IMR-90 (cell line): ENCODE results near the gene POR. TPM values are rescaled to one million over a fixed set of nuclear protein-coding genes. Genes with fewer than 3 reads are reported as not detected.

Experiments
- ATAC-seq: fragments of 200-7000 bp; cut with Tn5 transposase; 2 replicates; pipeline ENCODE4 v1.9.1; 2020; ENCODE audit warnings: low read depth, mild to moderate bottlenecking, moderate library complexity
- BruUV-seq: library from RNA; stranded (reverse); fragments of 400-500 nt; replicated peaks from 2 replicates; lab custom pipeline; 2021; lab: Mats Ljungman, UMichigan
- CTCF ChIA-PET: fragments of 300-600 bp; formaldehyde crosslinking; extraction: SDS; loops from one replicate; lab custom pipeline; 2021; ENCODE audit warnings: antibody characterized with exemption; lab: Yijun Ruan, JAX
- POLR2A ChIA-PET: fragments of 300-600 bp; sonication (Branson Sonifier 250); formaldehyde crosslinking; loops from one replicate; lab custom pipeline; 2022; ENCODE audit warnings: antibody characterized with exemption; ENCODE audit not compliant: unreplicated experiment; lab: Charles Lee
- DNase-seq: peaks from one replicate; pipeline ENCODE4 v3.0.0; 2013
- H2AFZ ChIP-seq: replicated peaks from 2 replicates; pipeline ENCODE3; 2013; ENCODE audit warnings: low read length, mild to moderate bottlenecking; ENCODE audit not compliant: poor library complexity
- H2AK5ac ChIP-seq: 2 replicates; pipeline ENCODE4 v1.6.1; 2013; ENCODE audit warnings: low read depth, low read length, inconsistent platforms
- H2AK9ac ChIP-seq: replicated peaks from 2 replicates; pipeline ENCODE3; 2013; ENCODE audit warnings: mild to moderate bottlenecking, low read depth, low read length, moderate library complexity; ENCODE audit not compliant: poor library complexity
- H2BK120ac ChIP-seq: 2 replicates; pipeline ENCODE4 v1.6.1; 2013; ENCODE audit warnings: low read depth, low read length, inconsistent platforms
- H2BK15ac ChIP-seq: 3 replicates; pipeline ENCODE4 v1.6.1; 2013; ENCODE audit warnings: low read depth, low read length, inconsistent platforms
- H2BK20ac ChIP-seq: 2 replicates; pipeline ENCODE4 v1.6.1; 2013; ENCODE audit warnings: low read depth, mild to moderate bottlenecking, inconsistent platforms, low read length, moderate library complexity
- H2BK5ac ChIP-seq: 2 replicates; pipeline ENCODE4 v1.6.1; 2013; ENCODE audit warnings: mild to moderate bottlenecking, low read depth, low read length, inconsistent platforms; ENCODE audit not compliant: poor library complexity, severe bottlenecking
- H3K14ac ChIP-seq: replicated peaks from 2 replicates; pipeline ENCODE4 v1.6.1; 2013; ENCODE audit warnings: low read depth, low read length, inconsistent platforms
- H3K18ac ChIP-seq: 2 replicates; pipeline ENCODE4 v1.6.1; 2013; ENCODE audit warnings: low read depth, low read length, control low read depth
- H3K23ac ChIP-seq: 2 replicates; pipeline ENCODE4 v1.6.1; 2013; ENCODE audit warnings: low read depth, low read length, inconsistent platforms
- H3K27ac ChIP-seq: 2 replicates; pipeline ENCODE4 v1.5.1; 2013; ENCODE audit warnings: mild to moderate bottlenecking, control low read depth, low read length; ENCODE audit not compliant: insufficient read depth
- H3K27me3 ChIP-seq: 2 replicates; pipeline ENCODE4 v1.6.1; 2013; ENCODE audit warnings: low read length; ENCODE audit not compliant: control insufficient read depth, insufficient read depth
- H3K36me3 ChIP-seq: 2 replicates; pipeline ENCODE4 v1.6.1; 2013; ENCODE audit warnings: low read length, mixed read lengths; ENCODE audit not compliant: control insufficient read depth, insufficient read depth
- H3K4ac ChIP-seq: 2 replicates; pipeline ENCODE4 v1.6.1; 2013; ENCODE audit warnings: low read depth, low read length, inconsistent platforms
- H3K4me1 ChIP-seq: 2 replicates; pipeline ENCODE4 v1.6.1; 2013; ENCODE audit warnings: low read length, mixed read lengths; ENCODE audit not compliant: control insufficient read depth, insufficient read depth
- H3K4me2 ChIP-seq: 2 replicates; pipeline ENCODE4 v1.6.1; 2013; ENCODE audit warnings: low read depth, mild to moderate bottlenecking, control low read depth, low read length, moderate library complexity
- H3K4me3 ChIP-seq: 2 replicates; pipeline ENCODE4 v1.5.1; 2013; ENCODE audit warnings: low read depth, mild to moderate bottlenecking, control low read depth, low read length, moderate library complexity; ENCODE audit not compliant: insufficient read depth
- H3K56ac ChIP-seq: 2 replicates; pipeline ENCODE4 v1.6.1; 2013; ENCODE audit warnings: low read length, inconsistent platforms; ENCODE audit not compliant: insufficient read depth; ENCODE audit errors: extremely low read depth
- H3K79me1 ChIP-seq, 2 experiments: 2 replicates each; pipeline ENCODE4 v1.6.1; 2013; ENCODE audit warnings: low read length in 2 of 2, inconsistent platforms in 1 of 2, low read depth in 1 of 2
- H3K9ac ChIP-seq: 2 replicates; pipeline ENCODE4 v1.6.1; 2013; ENCODE audit warnings: low read depth, low read length, control low read depth
- H3K9me1 ChIP-seq: 2 replicates; pipeline ENCODE4 v1.6.1; 2013; ENCODE audit warnings: low read length, inconsistent platforms; ENCODE audit not compliant: insufficient read depth
- H3K9me3 ChIP-seq: 2 replicates; pipeline ENCODE4 v1.6.1; 2013; ENCODE audit warnings: low read length; ENCODE audit not compliant: control insufficient read depth, insufficient read depth
- H4K20me1 ChIP-seq: 2 replicates; pipeline ENCODE4 v1.6.1; 2013; ENCODE audit warnings: low read length, inconsistent platforms; ENCODE audit not compliant: insufficient read depth
- H4K5ac ChIP-seq: 2 replicates; pipeline ENCODE4 v1.6.1; 2013; ENCODE audit warnings: mild to moderate bottlenecking, low read depth, low read length, control low read depth
- H4K8ac ChIP-seq, 2 experiments: 2 replicates each; pipeline ENCODE4 v1.6.1; 2013; ENCODE audit warnings: low read depth in 2 of 2, low read length in 2 of 2, control low read depth in 1 of 2, inconsistent platforms in 1 of 2
- H4K91ac ChIP-seq: 2 replicates; pipeline ENCODE4 v1.6.1; 2013; ENCODE audit warnings: low read depth, low read length, inconsistent platforms; ENCODE audit not compliant: insufficient read depth
- RAD21 ChIP-seq: IDR thresholded peaks from 2 replicates; pipeline ENCODE4 v1.6.1; 2012; ENCODE audit warnings: low read length, improper control_type of control experiment
- WGBS, 2 experiments: methylation state at CpG; one replicate each; pipeline versions ENCODE4 v1.1.5 to v1.1.7; 2013; ENCODE audit warnings: missing lambda C conversion rate in 2 of 2; ENCODE audit not compliant: insufficient read length in 1 of 2; ENCODE audit errors: extremely low coverage in 2 of 2; 5-methylcytosine and 5-hydroxymethylcytosine counted together
- dilution Hi-C: fragments of 300-500 bp; cut with HindIII; formaldehyde crosslinking; loops from one replicate; pipeline ENCODE4 v1.14.3; 2018; ENCODE audit warnings: low sequenced_read_pairs; ENCODE audit not compliant: unreplicated experiment
- in situ Hi-C: fragments of 300-500 bp; cut with MboI; formaldehyde crosslinking; loops from 3 replicates; pipeline ENCODE4 v1.14.3; 2019; ENCODE audit warnings: low sequenced_read_pairs, inconsistent platforms, mixed read lengths
- intact Hi-C: fragments of 100-400 bp; cut with micrococcal nuclease; formaldehyde crosslinking; loops from 2 replicates; pipeline ENCODE4 v1.10.0; 2022
- polyA plus RNA-seq, 3 experiments: library from polyadenylated mRNA; depleted of rRNA; stranded (reverse); fragments of >200 nt; gene quantifications; 2 replicates each; pipeline ENCODE4 v1.2.3, GENCODE V29; 2012; ENCODE audit warnings: low replicate concordance in 1 of 3
- total RNA-seq: library from RNA; depleted of rRNA; stranded (reverse); fragments of >200 nt; gene quantifications from 2 replicates; pipeline ENCODE4 v1.2.3, GENCODE V29; 2012

Gene POR
- total and polyA plus RNA-seq, 2 of the 4 experiments (the other 2 are of a cell fraction) = 25.5 to 42.2 TPM

GRCh38 chr7:75960372-75960771, 45.4 kb downstream of the POR start:
- Histone ChIP-seq H2BK5ac (no peak overlapping the region), H3K79me1 (peaks cover 6 to 53% of the 10 kb centered on the region in 2 experiments), H3K4me1 (peaks cover 15% of the 10 kb centered on the region), H3K4me2 (no peak overlapping the region), H3K4me3 (no peak overlapping the region), H3K27me3 (no peaks in the 10 kb centered on the region), H4K5ac (no peak overlapping the region), H3K23ac (no peak overlapping the region), H2BK20ac (no peak overlapping the region), H3K27ac (no peak overlapping the region), H4K91ac (no peak overlapping the region; the same call in 1 of the 2 replicates), H3K4ac (no peak overlapping the region), H2AK9ac (no peak overlapping the region), H4K8ac (no peak overlapping the region), H3K9me3 (no peaks in the 10 kb centered on the region), H3K56ac (no peak overlapping the region), H2AFZ (no peak overlapping the region), H4K20me1 (no peaks in the 10 kb centered on the region), H2BK15ac (no peak overlapping the region), H3K9me1 (peaks cover 17% of the 10 kb centered on the region; the same call in 1 of the 2 replicates), H3K9ac (no peak overlapping the region), H3K36me3 (peaks cover 27% of the 10 kb centered on the region), H3K18ac (no peak overlapping the region), H3K14ac (no peak overlapping the region), H2AK5ac (no peak overlapping the region), H2BK120ac (no peak overlapping the region)
- intact Hi-C loops = loop anchor here (10.0 kb wide), 1 partner anchor 46 kb away; the partner anchor contains the start of gene POR
- BruUV-seq = no TSS peak
- WGBS, 2 experiments = 80% methylated on average over 1 of the region's 6 CpGs; no CpG with 5 or more reads in 1 of the 2 experiments
- ChIA-PET CTCF (interaction anchor here (0.8 kb wide), 1 partner anchor 10 kb away, joined by 3 read pairs; no protein-coding TSS in a partner anchor), POLR2A (no interaction called here)
- in situ Hi-C loops = no loop called here
- no peak for TF ChIP-seq RAD21
- DNase-seq (no peak), ATAC-seq (no peak)
- dilution Hi-C loops = no loop called here
